Measurements from ENCODE around the gene PDZRN3. TPM values are rescaled to one million over a fixed set of nuclear protein-coding genes. Genes with fewer than 3 reads are reported as not detected.

PDZRN3 gene
- total RNA-seq, 1 experiment from 2014 or later: 12.5 TPM

DNA sequence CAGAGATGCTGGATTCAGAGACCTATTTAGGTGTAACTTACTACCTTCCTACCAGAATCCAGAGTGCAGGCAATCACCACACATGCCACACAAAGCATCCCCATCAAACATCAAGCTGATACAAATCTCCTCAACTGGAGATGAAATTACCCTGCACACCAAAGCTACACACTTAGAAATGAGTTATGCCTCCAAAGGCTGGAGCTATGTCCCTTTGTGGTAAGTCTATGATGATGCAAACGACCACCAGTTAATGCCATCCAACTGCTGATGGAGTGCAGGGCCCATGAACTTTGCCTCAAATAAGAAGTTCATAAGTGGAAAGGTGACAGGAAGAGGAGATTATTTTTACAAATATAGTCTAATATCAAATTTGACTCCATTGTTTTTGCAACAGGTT is 38.1 kb downstream of the PDZRN3 start:
- intact Hi-C loops (cut with micrococcal nuclease; ENCODE audit: unreplicated experiment): no loop called here
- POLR2A ChIA-PET: no interaction called here
- CTCF ChIA-PET: no interaction called here
- Mint-ChIP-seq H3K27ac (ENCODE audit: unreplicated experiment) (no peak overlapping the region), H3K36me3 (ENCODE audit: insufficient read depth, unreplicated experiment) (no peaks in the 10 kb centered on the region), H3K4me1 (ENCODE audit: low read depth, unreplicated experiment) (no peaks in the 10 kb centered on the region), H3K9me3 (ENCODE audit: unreplicated experiment) (no peaks in the 10 kb centered on the region), H3K27me3 (ENCODE audit: insufficient read depth, unreplicated experiment) (no peaks in the 10 kb centered on the region), H3K4me3 (ENCODE audit: unreplicated experiment) (no peak overlapping the region)
- Histone ChIP-seq H3K9me3 (no peaks in the 10 kb centered on the region), H3K4me3 (ENCODE audit: low read depth, low read length) (no peak overlapping the region), H3K36me3 (ENCODE audit: control insufficient read depth, insufficient read depth, low read length) (no peaks in the 10 kb centered on the region), H3K4me1 (peaks cover 5% of the 10 kb centered on the region; the same call in 1 of the 2 replicates), H3K27me3 (replicated peaks; ENCODE audit: control insufficient read depth, insufficient read depth, low read length) (no peaks in the 10 kb centered on the region)
- BruUV-seq (replicated peaks): no TSS peak
- no peak for DNase-seq
- TF ChIP-seq, protein P1, sequence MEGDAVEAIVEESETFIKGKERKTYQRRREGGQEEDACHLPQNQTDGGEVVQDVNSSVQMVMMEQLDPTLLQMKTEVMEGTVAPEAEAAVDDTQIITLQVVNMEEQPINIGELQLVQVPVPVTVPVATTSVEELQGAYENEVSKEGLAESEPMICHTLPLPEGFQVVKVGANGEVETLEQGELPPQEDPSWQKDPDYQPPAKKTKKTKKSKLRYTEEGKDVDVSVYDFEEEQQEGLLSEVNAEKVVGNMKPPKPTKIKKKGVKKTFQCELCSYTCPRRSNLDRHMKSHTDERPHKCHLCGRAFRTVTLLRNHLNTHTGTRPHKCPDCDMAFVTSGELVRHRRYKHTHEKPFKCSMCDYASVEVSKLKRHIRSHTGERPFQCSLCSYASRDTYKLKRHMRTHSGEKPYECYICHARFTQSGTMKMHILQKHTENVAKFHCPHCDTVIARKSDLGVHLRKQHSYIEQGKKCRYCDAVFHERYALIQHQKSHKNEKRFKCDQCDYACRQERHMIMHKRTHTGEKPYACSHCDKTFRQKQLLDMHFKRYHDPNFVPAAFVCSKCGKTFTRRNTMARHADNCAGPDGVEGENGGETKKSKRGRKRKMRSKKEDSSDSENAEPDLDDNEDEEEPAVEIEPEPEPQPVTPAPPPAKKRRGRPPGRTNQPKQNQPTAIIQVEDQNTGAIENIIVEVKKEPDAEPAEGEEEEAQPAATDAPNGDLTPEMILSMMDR (IDR thresholded peaks at IDR 0.05; ENCODE audit: insufficient read depth in 1 of 2, low read depth in 1 of 2, low read length in 1 of 2, severe bottlenecking in 1 of 2, unreplicated experiment in 1 of 2): no peak

DNA sequence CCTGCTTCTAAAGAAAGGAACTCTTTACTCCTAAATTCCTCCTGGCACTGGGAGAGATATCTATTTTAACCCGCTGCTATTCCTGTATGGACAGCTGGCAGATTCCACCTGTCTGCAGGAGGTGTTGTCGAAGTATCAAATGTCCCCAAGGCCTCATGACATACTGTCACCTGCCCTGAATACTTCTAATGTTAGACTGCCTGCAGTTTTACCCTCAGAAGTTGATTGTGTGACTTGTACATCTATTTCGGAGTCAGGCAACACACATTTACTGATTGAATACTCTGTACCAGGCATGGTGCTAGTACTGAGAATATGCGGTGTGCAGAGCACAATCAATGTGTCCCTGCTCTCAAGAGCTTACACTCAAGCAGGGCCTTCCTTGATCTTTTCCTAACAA is 38.6 kb downstream of the PDZRN3 start:
- H3K27me3 ChIP-seq (replicated peaks; ENCODE audit: control insufficient read depth, insufficient read depth, low read length): no peaks in the 10 kb centered on the region
- H3K27ac Mint-ChIP-seq (ENCODE audit: unreplicated experiment): no peak overlapping the region
- peaks cover 5% of the 10 kb centered on the region; the same call in 1 of the 2 replicates for H3K4me1 ChIP-seq
- H3K9me3 Mint-ChIP-seq (ENCODE audit: unreplicated experiment): no peaks in the 10 kb centered on the region
- H3K4me3 Mint-ChIP-seq (ENCODE audit: unreplicated experiment): no peak overlapping the region
- ChIA-PET CTCF (no interaction called here), POLR2A (no interaction called here)
- BruUV-seq (replicated peaks): no TSS peak
- no peak for DNase-seq
- H3K27me3 Mint-ChIP-seq (ENCODE audit: insufficient read depth, unreplicated experiment): no peaks in the 10 kb centered on the region
- H3K4me3 ChIP-seq (ENCODE audit: low read depth, low read length): no peak overlapping the region
- no peaks in the 10 kb centered on the region for H3K36me3 Mint-ChIP-seq (ENCODE audit: insufficient read depth, unreplicated experiment)
- intact Hi-C loops (cut with micrococcal nuclease; ENCODE audit: unreplicated experiment): no loop called here
- no peaks in the 10 kb centered on the region for H3K9me3 ChIP-seq
- H3K4me1 Mint-ChIP-seq (ENCODE audit: low read depth, unreplicated experiment): no peaks in the 10 kb centered on the region
- TF ChIP-seq, protein P1 (IDR thresholded peaks at IDR 0.05; ENCODE audit: insufficient read depth in 1 of 2, low read depth in 1 of 2, low read length in 1 of 2, severe bottlenecking in 1 of 2, unreplicated experiment in 1 of 2): no peak
- no peaks in the 10 kb centered on the region for H3K36me3 ChIP-seq (ENCODE audit: control insufficient read depth, insufficient read depth, low read length)

DNA sequence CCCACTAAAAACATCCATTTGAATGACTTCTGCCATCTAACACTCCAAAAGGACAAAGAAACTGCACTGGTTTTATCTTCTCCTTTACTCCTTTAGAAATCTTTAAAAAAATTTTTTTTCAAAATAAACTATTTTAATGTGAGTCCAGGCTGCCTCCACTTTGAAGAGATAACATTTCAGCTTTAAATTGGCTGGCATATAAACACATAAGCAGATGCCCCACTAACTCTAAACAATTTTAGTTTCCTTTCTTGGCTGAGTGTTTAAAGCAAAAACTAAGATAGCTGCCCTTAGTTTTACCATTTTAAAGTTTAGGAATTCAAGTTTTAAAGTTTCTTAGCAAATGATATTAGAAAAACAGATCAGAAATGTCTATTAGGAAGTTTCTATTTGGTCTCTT is 39.9 kb downstream of the PDZRN3 start:
- Mint-ChIP-seq H3K4me3 (ENCODE audit: unreplicated experiment) (no peak overlapping the region), H3K27me3 (ENCODE audit: insufficient read depth, unreplicated experiment) (no peaks in the 10 kb centered on the region), H3K27ac (ENCODE audit: unreplicated experiment) (no peak overlapping the region), H3K36me3 (ENCODE audit: insufficient read depth, unreplicated experiment) (no peaks in the 10 kb centered on the region), H3K9me3 (ENCODE audit: unreplicated experiment) (no peaks in the 10 kb centered on the region), H3K4me1 (ENCODE audit: low read depth, unreplicated experiment) (no peaks in the 10 kb centered on the region)
- DNase-seq: no peak
- TF ChIP-seq, protein P1 (IDR thresholded peaks at IDR 0.05; ENCODE audit: insufficient read depth in 1 of 2, low read depth in 1 of 2, low read length in 1 of 2, severe bottlenecking in 1 of 2, unreplicated experiment in 1 of 2): no peak
- Histone ChIP-seq H3K9me3 (no peaks in the 10 kb centered on the region), H3K4me3 (ENCODE audit: low read depth, low read length) (no peak overlapping the region), H3K4me1 (peaks cover 5% of the 10 kb centered on the region; the same call in 1 of the 2 replicates), H3K27me3 (replicated peaks; ENCODE audit: control insufficient read depth, insufficient read depth, low read length) (no peaks in the 10 kb centered on the region), H3K36me3 (ENCODE audit: control insufficient read depth, insufficient read depth, low read length) (no peaks in the 10 kb centered on the region)
- intact Hi-C loops (cut with micrococcal nuclease; ENCODE audit: unreplicated experiment): no loop called here
- CTCF ChIA-PET: interaction anchor here (0.8 kb wide), 1 partner anchor 1299 kb away, joined by 4 read pairs; no protein-coding TSS in a partner anchor
- POLR2A ChIA-PET: no interaction called here
- no TSS peak for BruUV-seq (replicated peaks)
